ENCODE data around the gene EXOC4.

EXOC4 gene

GRCh38 chr7:133934262-133934976 lies 681.5 kb downstream of the EXOC4 start:
- DNase-seq (ENCODE audit: low read depth in 2 of 2): no peak

GRCh38 chr7:133934977-133935330 lies 682.1 kb downstream of the EXOC4 start:
- DNase-seq (ENCODE audit: low read depth in 2 of 2): no peak

- no peak for DNase-seq (ENCODE audit: low read depth in 2 of 2)
Observed at GRCh38 chr7:133936074-133936473, 683.2 kb downstream of the EXOC4 start.

- DNase-seq (ENCODE audit: low read depth in 2 of 2): no peak
Observed at GRCh38 chr7:133937786-133938185, 684.9 kb downstream of the EXOC4 start.

- DNase-seq (ENCODE audit: low read depth in 2 of 2): no peak
Observed at GRCh38 chr7:133940368-133940767, 687.5 kb downstream of the EXOC4 start.

GRCh38 chr7:133941496-133941895 lies 688.6 kb downstream of the EXOC4 start:
- DNase-seq (ENCODE audit: low read depth in 2 of 2): no peak

- no peak for DNase-seq (ENCODE audit: low read depth in 2 of 2)
Observed at GRCh38 chr7:133945497-133945896, 692.6 kb downstream of the EXOC4 start.

GRCh38 chr7:133947458-133948254 lies 694.8 kb downstream of the EXOC4 start:
- DNase-seq (ENCODE audit: low read depth in 2 of 2): no peak

- no peak for DNase-seq (ENCODE audit: low read depth in 2 of 2)
Observed at GRCh38 chr7:133948588-133948987, 695.7 kb downstream of the EXOC4 start.

- no peak for DNase-seq (ENCODE audit: low read depth in 2 of 2)
Observed at GRCh38 chr7:133950855-133951254, 698.0 kb downstream of the EXOC4 start.

GRCh38 chr7:133955208-133955607 lies 702.3 kb downstream of the EXOC4 start:
- no peak for DNase-seq (ENCODE audit: low read depth in 2 of 2)

- DNase-seq (ENCODE audit: low read depth in 2 of 2): no peak
Observed at GRCh38 chr7:133957845-133958244, 705.0 kb downstream of the EXOC4 start.

GRCh38 chr7:133958822-133959221 lies 705.9 kb downstream of the EXOC4 start:
- no peak for DNase-seq (ENCODE audit: low read depth in 2 of 2)

GRCh38 chr7:133959505-133959904 lies 706.6 kb downstream of the EXOC4 start:
- no peak for DNase-seq (ENCODE audit: low read depth in 2 of 2)

GRCh38 chr7:133961724-133962123 lies 708.8 kb downstream of the EXOC4 start:
- DNase-seq (ENCODE audit: low read depth in 2 of 2): no peak

GRCh38 chr7:133962646-133963045 lies 709.8 kb downstream of the EXOC4 start:
- DNase-seq (ENCODE audit: low read depth in 2 of 2): no peak

GRCh38 chr7:133963629-133964028 lies 710.8 kb downstream of the EXOC4 start:
- no peak for DNase-seq (ENCODE audit: low read depth in 2 of 2)

GRCh38 chr7:133971625-133972024 lies 718.7 kb downstream of the EXOC4 start:
- DNase-seq (ENCODE audit: low read depth in 2 of 2): no peak

- DNase-seq (ENCODE audit: low read depth in 2 of 2): no peak
Observed at GRCh38 chr7:133973710-133974109, 720.8 kb downstream of the EXOC4 start.

- no peak for DNase-seq (ENCODE audit: low read depth in 2 of 2)
Observed at GRCh38 chr7:133975130-133975529, 722.3 kb downstream of the EXOC4 start.

- no peak for DNase-seq (ENCODE audit: low read depth in 2 of 2)
Observed at GRCh38 chr7:133976140-133976539, 723.3 kb downstream of the EXOC4 start.

GRCh38 chr7:133977409-133978274 lies 724.8 kb downstream of the EXOC4 start:
- no peak for DNase-seq (ENCODE audit: low read depth in 2 of 2)
